Measurements from ENCODE around the gene LRP1.

LRP1 gene

DNA sequence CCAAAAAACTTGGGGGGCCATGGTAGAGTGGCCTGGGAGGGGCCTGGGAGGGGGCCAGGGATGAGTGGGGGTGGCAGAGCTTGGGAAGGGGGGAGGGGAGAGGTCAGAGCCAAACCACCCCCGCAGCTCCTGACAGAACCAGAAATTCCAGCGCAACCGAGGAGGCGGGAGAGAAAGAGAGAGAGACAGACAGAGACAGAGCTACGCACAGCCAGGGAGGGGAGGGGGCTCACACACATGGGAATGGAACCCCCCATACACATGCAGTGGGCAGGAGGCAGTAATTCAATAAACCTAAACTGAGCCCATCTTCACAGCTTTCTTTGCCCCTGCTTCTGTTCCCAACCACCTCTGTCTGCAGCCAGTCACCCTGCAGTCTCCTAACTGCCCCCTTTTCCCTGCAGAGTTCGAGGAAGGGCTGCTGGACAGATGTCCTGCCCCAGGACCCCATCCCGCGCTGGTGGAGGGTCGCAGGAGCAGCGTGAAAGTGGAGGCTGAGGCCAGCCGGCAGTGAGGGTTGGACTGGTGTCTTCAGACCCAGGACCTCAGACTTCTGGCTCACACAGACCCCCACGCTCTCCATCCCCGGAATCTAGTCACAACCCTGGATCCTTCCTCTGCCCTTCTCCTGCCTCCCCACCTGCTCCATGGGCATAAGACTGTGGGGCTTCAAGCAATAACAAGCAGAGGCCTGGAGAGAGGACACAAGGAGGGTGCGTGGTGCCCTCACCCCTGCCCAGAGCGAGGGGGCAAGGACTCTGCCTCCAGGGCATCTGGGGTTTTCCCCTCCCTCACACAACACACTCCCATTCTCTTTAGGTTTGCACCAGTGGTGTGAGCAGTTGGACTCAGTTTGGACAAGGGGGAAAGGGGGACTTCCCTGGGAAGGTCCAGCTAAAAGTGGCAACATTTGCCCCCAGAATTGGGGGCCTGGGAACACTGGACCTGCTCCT, 33.8 kb upstream of the LRP1 start:
- no peak for DNase-seq (ENCODE audit: low spot score)

DNA sequence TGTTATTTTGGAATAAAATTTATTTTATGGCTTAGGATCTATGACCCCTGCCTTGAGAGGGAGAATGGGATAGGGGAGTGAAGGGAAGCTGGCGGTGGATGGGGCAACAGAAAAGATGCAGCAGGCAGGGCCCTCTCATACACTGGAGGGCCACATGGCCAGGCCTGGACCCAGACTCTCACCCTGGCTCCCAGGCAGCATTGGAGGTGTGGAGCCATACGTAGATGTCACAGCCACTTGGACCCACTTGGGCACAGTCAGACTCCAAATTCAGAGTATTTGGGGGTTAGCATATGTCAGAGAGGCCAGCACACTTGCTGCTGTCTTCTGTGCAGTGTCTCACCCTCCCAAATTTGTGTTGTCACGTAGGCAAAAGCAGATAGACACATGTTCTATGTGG, 32.8 kb upstream of the LRP1 start:
- DNase-seq (ENCODE audit: low spot score), result no peak

DNA sequence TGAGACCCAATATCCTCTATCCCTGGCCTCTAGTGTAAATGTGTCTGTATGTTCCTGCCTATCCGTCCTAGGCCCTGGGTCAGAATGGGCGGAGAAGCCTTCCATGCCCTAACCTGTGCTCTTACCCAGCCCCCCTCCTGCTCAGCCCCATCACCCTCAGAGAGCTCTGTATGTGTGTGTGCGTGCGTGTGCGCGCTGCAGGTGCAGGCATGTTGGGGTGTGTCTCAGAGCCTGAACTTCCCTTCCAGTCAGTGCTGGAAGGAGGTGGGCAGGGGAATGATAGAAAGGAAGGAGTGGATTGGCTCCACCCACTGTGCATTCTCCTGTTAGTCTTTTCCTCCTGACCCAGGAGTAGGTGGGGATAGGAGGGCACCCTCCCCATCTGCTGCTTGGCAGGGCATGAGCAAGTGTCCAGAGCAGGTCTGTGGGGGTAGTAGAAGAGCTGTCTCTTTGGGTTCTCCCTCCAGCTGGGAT, 32.1 kb upstream of the LRP1 start:
- DNase-seq (ENCODE audit: low spot score), result no peak

DNA sequence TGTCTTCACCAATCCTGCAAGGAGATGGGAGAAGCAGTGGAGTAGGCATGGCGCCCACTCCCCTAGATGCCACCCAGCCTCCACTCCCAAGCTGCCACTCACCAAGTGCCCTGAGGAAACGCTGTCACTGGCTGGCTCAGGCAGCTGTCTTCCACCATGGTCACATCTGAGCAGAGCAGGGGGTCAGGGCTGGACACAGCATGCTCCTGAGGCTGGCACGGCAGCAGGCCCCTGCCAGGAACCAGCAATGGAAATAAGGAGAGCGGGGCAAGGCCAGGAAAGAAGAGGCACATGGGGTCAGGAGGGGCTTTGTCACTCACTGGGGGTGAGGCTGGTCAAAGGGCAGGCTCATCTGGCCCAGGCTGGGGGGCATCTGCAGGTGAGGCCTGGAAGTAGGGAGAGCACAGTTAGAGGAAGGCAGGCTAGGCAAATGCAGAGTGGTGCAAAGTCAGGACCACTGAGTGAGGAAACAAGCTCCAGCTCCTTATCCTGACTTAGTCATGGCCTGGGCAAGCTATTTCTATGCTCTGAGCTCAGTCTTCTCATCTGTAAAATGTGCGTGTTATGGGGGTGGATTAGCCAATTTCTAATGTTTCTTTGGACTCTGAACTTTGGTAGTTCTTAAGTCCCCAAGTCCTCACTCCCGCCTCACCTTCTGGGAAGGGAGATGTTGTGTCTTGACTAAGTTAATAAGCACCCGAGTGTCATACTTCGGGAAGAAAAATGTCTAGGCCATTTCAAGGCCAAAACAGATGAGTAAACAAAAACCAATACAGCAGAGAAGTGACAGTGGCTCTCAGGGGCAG, 31.3 kb upstream of the LRP1 start:
- DNase-seq (ENCODE audit: low spot score), result no peak

DNA sequence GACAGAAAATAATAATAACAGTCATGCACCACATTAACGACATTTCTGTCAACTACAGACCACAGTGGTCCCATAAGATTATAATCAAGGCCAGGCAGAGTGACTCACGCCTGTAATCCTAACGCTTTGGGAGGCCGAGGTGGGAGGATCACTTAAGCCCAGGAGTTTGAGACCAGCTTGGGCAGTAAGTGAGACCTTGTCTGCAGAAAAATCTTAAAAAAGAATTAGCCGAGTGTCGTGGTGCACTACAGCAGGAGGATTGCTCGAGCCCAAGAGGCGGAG, 30.8 kb upstream of the LRP1 start:
- no peak for DNase-seq (ENCODE audit: low spot score)

DNA sequence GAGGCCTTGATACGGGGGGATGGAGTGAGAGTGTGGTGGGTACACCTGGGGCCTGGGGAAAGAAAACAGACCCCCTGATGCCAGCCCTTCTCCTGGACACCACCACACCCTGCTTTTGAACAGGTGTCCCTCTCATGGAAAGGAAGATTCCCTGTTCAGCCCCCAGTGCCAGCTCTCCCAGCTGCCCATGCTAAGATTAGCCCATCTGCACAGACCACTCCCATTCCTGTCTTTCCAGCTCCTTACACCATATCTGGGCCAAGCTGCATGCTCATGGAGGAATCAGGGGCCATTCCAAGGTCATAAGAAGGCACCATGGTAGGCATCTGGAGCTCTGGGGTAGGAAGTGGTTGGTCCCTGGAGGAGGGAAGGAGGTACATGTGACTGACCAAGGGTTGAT, 29.7 kb upstream of the LRP1 start:
- no peak for DNase-seq (ENCODE audit: low spot score)

DNA sequence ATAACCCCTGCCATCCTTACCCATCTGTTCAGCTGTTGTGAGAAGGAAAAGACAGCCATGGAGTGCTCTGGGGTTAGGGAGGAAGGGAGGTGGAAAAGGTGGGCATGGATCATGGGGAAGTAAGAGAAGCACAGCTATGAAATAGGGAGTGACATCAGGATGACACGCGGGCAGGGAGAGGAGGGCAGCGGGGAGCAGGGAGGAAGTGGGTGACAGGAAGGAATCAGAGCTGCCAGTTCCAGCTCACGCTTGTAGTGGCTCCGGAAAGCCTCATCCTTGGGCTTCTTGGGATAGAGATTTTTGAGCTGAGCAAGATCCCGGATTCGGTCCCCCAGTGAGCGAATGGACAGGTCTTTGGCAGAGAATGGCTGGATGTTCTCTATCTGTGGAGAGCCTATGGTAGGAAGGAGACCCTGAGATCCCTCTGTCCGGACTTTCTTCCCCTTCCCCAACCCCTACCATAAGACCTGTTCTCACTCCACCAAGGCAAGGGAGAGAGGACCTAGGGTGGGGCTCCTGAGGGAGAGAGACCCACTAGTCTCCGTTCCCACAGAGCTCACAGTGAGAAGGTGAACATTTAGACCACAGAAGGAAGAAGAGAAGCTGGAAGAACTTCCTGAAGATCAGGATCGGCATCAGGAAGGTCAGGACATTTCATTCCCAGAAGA, 29.1 kb upstream of the LRP1 start:
- no peak for DNase-seq (ENCODE audit: low spot score)

DNA sequence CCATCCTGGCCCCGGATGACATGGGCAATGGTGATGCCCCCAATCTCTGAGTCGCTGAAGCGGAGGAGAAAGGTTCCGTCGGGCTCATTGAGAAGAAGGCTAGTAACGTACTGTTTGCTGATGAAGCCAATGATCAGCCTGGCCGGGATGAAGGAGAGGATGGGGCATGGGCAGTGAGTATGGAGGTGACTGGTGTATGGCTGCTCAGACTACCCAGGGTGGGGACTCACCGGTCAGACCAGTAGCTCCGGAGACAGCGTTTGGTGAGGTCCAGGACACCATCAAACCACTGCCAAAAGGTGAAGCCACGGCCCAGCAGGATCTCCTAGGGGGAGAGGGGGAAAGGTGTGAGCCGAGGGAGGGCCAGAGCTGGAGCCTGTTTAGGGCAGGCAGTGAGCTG, 28.5 kb upstream of the LRP1 start:
- DNase-seq (ENCODE audit: low spot score), result no peak

DNA sequence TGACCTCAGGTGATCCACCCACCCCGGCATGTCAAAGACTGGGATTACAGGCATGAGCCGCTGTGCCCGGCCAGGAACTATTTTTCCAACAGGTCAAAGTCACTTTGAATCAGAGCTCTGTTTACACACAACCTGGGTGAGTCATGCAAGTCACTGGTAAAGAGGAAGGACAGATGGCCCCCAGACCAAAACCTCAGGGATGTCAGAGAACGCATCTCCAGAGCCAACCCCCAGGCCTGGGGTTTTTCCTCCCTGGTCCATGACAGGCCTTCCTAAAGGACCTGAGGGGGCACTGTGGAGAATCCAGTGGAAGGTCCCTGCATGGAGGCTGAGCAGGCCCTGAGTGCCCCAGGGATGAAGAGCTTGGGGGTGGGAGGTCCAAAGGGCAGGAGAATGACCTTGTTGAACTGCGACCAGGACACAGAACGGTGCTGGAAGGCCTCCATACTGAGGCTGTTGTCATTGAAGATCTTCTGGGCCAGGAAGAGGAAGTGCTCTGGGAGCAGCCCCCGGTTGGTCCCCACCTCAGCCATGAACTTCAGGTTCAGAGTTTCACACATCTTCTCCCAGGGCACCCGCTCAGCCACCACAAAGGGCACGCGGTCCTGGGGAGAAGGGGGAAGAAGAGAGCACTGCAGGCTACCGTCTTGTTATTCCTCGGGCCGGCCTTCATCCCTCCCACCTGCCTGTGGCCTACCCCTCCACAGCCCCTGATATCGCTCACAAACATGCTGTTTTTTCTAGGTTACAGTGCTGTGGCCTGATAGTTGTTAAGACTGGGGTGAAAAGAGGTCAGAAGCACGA, 26.2 kb upstream of the LRP1 start:
- DNase-seq (ENCODE audit: low spot score), result no peak

DNA sequence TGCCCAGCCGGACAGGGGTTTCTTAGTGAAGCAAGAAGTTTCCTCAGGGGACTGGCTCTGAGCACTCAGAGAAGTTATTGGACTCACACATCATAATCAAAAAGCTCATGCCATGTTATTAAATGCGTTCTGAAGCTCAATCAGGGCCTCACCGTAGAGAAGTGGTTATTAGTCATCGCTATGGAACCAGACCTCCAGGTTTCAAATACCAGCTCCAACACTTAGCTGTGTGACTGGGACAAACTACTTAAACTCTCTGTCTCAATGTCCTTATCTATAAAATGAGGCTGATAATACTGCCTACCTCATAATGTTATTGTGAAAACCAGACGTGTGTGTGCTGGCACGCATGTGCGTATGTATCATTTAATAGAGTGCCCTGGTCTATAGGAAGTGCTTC, 24.4 kb upstream of the LRP1 start:
- DNase-seq (ENCODE audit: low spot score), result no peak

DNA sequence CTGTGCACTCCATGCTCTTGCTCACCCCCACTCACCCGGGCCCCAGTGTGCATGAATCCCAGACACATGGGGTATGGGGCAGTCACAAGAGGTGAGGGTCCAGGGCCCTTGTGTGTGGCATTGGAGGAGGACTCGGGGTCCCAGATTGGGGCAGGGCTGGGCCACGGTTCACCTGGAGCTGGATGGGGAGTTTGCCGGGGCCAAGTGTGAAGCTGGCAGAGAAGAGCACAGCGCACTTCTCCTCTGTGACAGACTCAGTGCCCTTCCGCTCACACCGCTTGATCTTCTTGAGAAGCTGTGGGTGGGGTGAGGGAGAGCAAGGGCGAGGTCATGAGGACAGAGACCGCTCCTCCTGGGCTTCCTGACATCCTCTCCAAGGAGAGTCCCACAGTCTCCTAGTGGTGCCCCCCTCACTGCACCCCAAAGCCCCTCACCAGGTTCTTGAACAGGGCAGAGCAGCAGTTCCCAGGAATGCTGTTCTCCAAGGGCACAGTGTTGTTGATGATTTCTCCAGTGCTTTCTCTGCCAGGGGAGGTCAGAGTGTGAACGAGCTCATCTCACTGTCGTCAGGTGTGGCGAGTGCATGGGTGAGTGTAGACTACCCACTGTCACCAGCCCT, 23.9 kb upstream of the LRP1 start:
- no peak for DNase-seq (ENCODE audit: low spot score)

DNA sequence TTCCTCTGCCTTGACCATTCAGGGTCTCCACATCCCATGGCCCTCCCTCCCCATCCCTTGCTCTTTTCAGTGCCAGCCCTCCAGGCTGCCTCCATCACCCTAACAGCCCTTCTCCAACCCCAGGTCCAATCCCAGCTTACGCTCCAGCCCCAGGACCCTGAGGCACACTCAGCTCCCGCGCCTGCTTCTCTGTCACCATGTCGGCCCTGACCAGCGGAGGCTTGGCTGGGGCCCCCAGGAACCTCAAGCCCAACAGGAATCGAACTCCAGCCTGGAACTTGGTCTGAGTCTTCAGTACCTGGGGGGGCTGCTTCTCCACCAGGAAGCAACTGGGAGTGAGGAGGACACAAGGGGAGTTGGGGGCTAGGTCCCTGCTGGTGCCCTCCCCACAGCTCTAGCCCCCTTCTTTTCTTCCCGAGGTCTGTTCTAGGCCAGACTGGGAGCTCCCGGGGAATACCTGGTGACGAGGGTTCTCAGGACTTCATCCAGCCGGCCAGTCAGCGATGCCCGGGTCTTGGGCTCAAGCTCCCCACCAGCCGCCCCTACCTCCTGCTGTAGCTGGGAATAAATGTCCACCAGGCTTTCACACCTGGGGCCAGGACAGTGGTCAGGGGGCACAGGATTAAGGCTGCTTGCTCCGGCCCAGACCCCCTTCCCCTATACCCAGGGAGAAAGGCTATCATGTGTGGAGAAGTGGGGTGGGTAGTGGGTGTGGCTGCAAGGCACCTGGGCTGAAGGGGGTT, 23.1 kb upstream of the LRP1 start:
- no peak for DNase-seq (ENCODE audit: low spot score)

DNA sequence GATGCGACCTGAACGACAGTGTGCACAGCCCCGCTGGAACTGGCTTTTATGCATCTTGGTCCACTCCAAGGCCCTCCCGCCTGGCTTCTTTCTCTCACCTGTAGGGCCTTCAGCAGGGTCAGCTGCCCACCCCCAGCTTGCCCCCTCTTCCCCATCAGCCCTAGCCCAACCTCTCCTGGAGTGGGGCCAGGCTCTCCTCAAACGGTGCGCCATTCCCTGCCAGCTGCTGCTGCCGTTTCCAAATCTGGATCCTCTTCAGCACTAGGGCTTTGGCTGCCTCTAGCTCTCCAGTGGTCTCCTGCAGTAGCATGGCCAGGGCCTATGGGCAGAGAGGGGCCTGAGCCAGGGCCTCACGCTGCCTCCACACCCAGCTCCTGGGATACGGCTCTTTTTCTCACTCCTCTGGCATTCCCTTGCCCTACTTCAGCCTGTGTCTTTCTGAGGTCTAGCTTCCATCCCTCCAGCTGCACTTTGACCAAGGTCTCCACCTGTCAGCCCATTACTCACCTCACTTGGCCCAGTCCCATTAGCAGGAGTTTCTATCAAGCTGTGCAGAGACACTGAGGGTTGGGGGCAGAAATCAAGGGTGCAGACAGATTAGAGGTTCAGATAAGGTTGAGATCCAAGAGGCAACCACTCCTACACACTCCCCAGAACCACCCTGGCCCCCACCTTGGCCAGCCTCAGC, 22.1 kb upstream of the LRP1 start:
- no peak for DNase-seq (ENCODE audit: low spot score)

DNA sequence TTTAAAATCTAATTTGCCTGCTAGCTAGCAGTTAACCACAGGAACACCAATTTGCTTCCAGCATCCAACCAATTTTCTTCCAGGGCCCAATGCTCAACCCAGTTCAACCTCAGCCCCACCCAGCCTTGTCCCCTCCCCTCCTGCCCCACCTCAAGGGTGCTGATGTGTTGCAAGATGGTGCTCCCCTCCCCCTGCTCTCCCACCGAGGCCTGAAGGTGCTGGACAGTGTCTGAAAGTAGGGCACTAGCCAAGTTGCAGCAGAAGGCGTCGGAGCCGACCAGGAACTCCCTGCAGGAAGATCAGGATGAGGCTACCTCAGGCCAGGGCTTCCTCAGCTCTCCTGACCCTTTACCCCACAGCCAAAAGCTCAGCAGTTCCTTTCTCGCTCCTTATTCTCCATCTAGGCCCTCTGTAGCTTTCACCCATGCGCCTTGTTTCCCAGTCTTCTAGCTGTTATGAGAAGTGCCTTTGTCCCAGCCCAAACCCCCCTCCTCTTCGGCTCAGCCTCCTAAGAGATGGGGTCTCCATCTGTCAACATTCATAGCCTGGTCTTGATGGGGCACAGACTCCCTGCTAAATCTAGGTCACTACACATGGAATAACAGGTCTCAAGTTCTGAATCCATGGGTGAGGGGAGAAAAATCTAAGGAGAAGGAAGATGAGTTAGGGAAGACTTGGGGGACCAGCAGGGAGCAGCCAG, 20.7 kb upstream of the LRP1 start:
- DNase-seq (ENCODE audit: low spot score), result no peak

DNA sequence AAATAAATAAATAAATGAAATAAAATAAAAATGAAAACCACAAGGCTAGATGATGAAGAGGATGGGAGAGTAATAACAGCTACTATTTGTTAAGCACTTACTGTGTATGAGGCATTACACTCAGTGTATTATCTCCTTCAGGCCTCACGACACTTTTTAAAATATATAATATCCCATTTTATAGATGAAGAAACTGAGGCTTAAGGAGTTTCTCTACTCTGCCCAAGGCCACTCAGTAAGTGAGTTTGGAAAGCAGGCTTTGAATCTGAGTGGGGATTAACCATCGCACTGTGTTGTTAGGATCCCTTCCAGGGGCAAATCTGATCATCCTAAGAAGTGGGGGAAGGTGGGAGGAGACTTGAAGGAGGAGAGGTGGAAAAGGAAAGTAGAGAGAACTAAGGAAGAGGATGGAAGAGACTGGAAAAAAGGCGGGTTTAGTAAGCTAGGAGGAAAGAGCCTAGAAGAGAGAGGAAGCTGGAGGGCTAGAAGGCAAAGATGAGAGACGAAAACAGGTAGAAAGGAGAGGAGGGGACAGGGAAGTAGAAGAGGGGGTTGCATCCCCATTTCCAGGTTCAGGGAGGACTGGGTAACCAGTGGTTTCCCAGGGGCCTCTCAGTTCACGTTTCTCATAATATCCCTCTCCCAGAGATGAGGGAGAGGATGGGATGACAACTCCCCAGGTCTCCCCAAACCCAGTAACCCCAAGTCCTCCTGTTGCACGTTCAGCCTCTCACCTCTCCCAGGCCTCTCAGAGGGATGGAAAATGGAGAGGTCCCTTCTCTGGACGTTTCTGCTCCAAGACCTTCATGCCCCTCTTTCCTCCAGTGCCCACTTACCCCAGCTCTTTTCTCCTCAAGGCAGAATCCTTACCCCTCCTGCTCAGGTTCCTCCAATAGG, 18.8 kb upstream of the LRP1 start:
- DNase-seq (ENCODE audit: low spot score), result no peak

DNA sequence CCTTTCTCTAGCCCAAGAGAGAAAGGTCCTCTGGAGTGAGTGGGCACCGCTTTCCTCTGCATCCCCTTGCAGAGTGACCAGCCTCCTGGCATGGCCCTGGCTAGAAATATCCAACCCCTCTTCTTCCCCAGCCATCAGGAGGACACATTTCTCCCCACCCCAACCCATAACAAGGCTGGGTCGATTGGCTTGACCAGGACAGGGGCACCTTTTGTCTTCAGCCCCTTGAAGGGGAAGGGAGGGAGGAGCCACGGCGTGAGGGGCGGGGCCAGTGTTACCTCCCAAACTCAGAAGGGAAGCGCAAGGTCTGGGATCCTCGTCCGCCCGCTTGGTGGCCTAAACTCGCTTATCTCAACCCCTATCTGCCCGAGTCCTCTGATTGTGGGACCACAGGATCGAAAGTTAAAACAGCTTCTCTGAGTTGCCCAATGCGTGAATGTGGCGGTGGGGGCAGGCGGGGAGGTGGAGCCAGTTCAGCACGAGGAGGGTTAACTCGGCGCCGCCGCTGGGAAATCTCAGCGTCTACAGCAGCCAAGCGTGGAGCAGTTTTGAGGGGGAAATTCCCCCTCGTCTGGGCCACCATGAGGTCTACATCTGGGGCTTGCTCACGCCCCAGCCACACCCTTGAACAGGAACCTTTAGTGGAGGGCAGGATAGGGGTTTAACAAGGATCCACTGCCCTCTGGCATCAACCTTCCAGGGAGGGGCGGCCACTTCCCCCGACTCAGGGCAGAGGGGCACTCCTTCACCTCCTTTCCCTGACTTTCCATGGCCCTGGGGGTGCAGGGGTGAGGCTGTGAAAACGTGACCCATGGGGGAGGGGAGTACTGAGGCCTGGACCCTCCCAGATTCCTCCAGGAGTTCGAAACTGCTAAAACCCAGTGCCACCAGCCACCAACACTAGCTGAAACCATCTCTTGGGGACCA, 17.9 kb upstream of the LRP1 start:
- DNase-seq (ENCODE audit: low spot score), result no peak

DNA sequence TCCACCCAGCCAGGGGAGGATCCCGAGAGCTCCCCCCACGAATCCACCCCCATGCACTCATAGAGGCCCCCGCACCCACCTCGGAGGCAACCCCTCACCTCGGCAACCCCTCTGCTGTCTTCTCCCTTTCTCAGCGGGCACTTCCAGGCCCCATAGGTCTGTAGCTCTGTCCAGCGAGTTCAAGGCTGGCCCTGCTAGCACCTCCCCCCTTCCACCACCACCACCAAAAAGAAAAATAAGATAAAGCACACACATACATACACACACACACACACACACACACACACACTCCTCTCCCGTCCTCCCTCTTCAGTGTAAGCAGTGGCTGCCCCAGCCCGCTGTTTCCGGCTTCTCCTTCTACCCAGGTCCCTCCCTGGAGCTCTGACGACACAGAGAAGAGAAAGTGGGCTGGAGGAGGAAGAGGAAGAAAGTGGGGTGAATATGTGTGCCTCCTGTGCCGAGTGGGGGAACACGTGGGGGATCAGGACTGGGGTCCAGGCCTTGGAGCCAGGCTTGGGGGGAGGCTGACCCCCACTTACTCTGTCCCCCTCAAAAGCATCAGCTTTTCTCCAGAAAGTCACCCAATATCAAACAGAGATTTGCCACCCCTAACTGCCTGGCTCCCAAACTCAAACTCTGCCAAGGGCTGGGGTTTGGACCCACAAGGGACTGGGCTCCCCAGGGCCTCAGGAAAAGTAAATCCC, 17.1 kb upstream of the LRP1 start, which contains the start of gene STAT6:
Gene STAT6 (minus strand): TSS at position 332 of the 704 bp plus-strand sequence. CDS start 3,084 bp downstream, outside the sequence.
- peak; percentile 73 for DNase-seq (ENCODE audit: low spot score)
